ENCODE data around the gene DGKG. TPM values are rescaled to one million over a fixed set of nuclear protein-coding genes. Genes with fewer than 3 reads are reported as not detected.

DGKG gene
- total and polyA plus RNA-seq, 7 donors = 0.60 to 30.7 (median 6.1) TPM

DNA sequence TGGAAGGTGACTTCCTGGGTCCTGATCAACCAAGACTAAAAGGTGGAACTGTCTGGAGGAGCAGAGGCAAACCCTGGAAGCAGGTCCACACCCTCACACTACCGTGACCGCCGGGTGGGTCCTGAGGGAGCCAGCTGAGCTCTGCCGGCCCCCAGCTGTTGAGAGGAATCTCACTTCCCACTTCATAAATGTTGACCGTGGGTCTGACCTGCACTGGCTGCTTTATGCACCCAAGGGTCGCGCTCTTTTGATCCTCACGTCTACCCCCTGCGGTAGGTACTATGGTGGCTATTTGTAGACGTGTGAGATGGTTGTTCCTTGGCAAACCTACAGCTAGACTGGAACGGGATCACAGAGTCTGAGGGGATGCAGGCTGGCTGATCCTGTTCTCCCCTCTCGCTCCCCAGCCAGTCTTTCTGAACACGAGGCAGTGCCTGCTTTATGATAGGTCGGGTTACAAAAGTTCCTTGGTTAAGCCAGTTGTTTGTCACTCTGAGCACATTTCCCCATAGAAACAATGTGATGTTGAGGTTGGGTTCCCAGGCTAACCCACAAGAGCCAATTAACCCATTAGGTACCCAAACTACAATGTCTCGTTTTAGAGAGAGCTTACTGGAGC is 140.2 kb downstream of the DGKG start:
- intact Hi-C loops (cut with DNase I) = no loop called here
- H3K27ac ChIP-seq = peak overlapping the region in 1 of 4 donors; percentile 57
- no peak overlapping the region for H3K4me3 ChIP-seq
- H3K27me3 ChIP-seq = no peaks in the 10 kb centered on the region
- no peaks in the 10 kb centered on the region for H3K36me3 ChIP-seq
- no peaks in the 10 kb centered on the region for H3K9me3 ChIP-seq
- no peak for DNase-seq
- no peaks in the 10 kb centered on the region for H3K4me1 ChIP-seq
- 74 to 77% methylated on average over 15 of the region's 15 CpGs for WGBS, 2 donors
- TF ChIP-seq, protein P1, sequence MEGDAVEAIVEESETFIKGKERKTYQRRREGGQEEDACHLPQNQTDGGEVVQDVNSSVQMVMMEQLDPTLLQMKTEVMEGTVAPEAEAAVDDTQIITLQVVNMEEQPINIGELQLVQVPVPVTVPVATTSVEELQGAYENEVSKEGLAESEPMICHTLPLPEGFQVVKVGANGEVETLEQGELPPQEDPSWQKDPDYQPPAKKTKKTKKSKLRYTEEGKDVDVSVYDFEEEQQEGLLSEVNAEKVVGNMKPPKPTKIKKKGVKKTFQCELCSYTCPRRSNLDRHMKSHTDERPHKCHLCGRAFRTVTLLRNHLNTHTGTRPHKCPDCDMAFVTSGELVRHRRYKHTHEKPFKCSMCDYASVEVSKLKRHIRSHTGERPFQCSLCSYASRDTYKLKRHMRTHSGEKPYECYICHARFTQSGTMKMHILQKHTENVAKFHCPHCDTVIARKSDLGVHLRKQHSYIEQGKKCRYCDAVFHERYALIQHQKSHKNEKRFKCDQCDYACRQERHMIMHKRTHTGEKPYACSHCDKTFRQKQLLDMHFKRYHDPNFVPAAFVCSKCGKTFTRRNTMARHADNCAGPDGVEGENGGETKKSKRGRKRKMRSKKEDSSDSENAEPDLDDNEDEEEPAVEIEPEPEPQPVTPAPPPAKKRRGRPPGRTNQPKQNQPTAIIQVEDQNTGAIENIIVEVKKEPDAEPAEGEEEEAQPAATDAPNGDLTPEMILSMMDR (IDR thresholded peaks at IDR 0.05) = no peak
- TF ChIP-seq EP300 (IDR thresholded peaks at IDR 0.05) (no peak), POLR2A (IDR thresholded peaks at IDR 0.05) (no peak), POLR2AphosphoS5 (IDR thresholded peaks at IDR 0.05) (no peak)

DNA sequence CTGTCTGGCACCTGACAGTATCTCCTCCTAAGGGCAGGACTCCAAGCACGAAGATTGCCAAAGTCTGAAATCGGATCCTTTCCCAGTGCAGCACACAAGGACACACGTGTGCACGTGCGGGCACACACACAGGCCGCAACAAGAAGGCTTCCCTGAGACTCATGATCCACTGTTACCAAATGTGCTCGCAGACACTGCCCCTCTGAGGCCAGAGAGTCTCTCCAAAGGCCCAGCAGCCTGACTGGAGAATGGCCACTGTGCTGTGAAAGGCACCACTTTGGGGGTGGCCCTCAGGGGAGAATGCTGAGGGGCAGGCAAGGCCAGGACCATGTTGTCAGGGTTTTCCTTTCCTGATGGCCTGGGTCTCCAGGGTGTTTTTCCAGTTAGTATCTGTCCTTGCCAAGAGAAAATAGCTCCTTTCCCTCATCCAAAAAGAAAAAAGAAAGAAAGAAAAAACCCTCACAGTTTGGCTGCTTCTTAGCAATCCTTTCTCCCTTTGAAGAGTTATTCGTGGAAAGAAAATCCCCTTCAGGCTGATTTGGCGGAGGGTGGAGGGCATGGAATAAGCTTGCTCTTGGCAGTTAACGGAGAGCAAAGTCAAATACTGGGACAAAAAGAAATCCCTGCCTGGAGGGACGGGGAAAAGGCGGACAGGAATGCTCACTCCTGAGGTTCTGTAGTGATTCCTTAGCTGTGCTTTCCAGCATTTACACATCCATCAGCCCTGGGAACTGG is 141.0 kb downstream of the DGKG start:
- no peaks in the 10 kb centered on the region for H3K4me1 ChIP-seq
- no peak for DNase-seq
- no peaks in the 10 kb centered on the region for H3K36me3 ChIP-seq
- no peaks in the 10 kb centered on the region for H3K27me3 ChIP-seq
- no peak overlapping the region for H3K4me3 ChIP-seq
- 87 to 89% methylated on average over 12 of the region's 12 CpGs for WGBS, 2 donors
- peak overlapping the region in 1 of 4 donors; percentile 57 for H3K27ac ChIP-seq
- H3K9me3 ChIP-seq = no peaks in the 10 kb centered on the region
- TF ChIP-seq POLR2AphosphoS5 (IDR thresholded peaks at IDR 0.05) = no peak
- TF ChIP-seq, protein P1 (IDR thresholded peaks at IDR 0.05) = no peak
- no peak for TF ChIP-seq EP300 (IDR thresholded peaks at IDR 0.05)
- no peak for TF ChIP-seq POLR2A (IDR thresholded peaks at IDR 0.05)
- intact Hi-C loops (cut with DNase I) = no loop called here

DNA sequence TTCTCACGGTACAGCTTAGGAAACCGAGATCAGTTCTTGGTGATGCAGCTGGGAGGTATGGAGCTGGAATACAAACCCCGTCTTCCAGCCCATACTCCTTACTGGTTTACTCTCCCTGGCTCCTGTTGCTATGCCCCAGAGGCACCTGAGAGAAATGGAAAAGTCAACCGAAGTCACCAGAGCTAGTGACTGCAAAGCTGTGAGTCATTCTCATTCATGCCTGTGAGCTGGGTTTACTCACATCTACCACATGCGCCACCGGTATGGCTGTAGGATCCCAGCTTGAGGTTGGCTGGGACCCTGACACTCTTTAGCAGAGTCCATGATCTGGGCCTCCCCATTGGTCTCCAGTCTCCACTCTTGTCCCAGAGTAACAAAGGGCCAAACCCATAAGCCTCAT is 141.7 kb downstream of the DGKG start:
- WGBS, 2 donors = 92 to 94% methylated on average over 6 of the region's 6 CpGs
- Histone ChIP-seq H3K4me1 (no peaks in the 10 kb centered on the region), H3K9me3 (no peaks in the 10 kb centered on the region), H3K27me3 (no peaks in the 10 kb centered on the region), H3K4me3 (no peak overlapping the region), H3K27ac (peak overlapping the region in 1 of 4 donors; percentile 57), H3K36me3 (no peaks in the 10 kb centered on the region)
- no peak for TF ChIP-seq EP300 (IDR thresholded peaks at IDR 0.05)
- TF ChIP-seq POLR2AphosphoS5 (IDR thresholded peaks at IDR 0.05) = no peak
- TF ChIP-seq, protein P1 (IDR thresholded peaks at IDR 0.05) = no peak
- TF ChIP-seq POLR2A (IDR thresholded peaks at IDR 0.05) = no peak
- intact Hi-C loops (cut with DNase I) = no loop called here
- no peak for DNase-seq

DNA sequence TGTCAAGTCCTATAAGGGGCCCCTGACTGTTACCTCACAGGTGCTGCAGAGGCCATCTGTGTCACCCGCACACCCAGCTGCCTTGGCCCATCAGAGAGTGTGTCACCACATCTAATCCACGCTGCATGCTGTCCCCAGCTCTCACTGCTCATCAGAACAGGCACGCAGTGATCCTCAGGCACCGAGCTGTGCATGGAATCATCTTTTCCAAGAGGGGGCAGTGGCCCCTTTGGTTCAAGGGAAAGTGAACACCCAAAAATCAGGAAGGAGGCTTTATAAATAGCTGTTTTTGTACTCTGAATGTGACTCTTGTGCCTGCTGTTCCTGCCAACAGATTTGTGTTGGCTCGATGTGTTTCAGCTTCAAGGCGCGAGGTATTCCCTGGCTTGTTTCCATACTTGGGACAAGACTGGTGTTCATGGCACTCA is 142.8 kb downstream of the DGKG start:
- Histone ChIP-seq H3K36me3 (no peaks in the 10 kb centered on the region), H3K4me1 (peaks cover 0 to 8% (median 3%) of the 10 kb centered on the region in 4 donors), H3K9me3 (no peaks in the 10 kb centered on the region), H3K4me3 (no peak overlapping the region), H3K27ac (no peak overlapping the region), H3K27me3 (no peaks in the 10 kb centered on the region)
- TF ChIP-seq POLR2AphosphoS5 (IDR thresholded peaks at IDR 0.05) (no peak), EP300 (IDR thresholded peaks at IDR 0.05) (no peak), POLR2A (IDR thresholded peaks at IDR 0.05) (no peak)
- TF ChIP-seq, protein P1 (IDR thresholded peaks at IDR 0.05) = no peak
- no peak for DNase-seq
- 91 to 94% methylated on average over 7 of the region's 7 CpGs for WGBS, 2 donors
- intact Hi-C loops (cut with DNase I) = no loop called here
